NAMALWA (cell line): Measurements from ENCODE around the gene CLEC16A.
A peak's percentile ranks its signal among the peaks of the same experiment; 100 is the strongest.

Source experiments
- DNase-seq: peaks from one replicate; pipeline ENCODE4 v3.0.0-alpha.2; 2015; ENCODE audit warnings: low spot score

CLEC16A gene

GRCh38 chr16:11178424-11178823 lies 234.1 kb downstream of the CLEC16A start:
- DNase-seq = no peak

GRCh38 chr16:11179574-11179973 lies 235.2 kb downstream of the CLEC16A start:
- DNase-seq = peak; percentile 38

GRCh38 chr16:11180489-11180888 lies 236.1 kb downstream of the CLEC16A start:
- DNase-seq = no peak

GRCh38 chr16:11181242-11181898 lies 237.0 kb downstream of the CLEC16A start:
- no peak for DNase-seq

- DNase-seq = no peak
Measured at GRCh38 chr16:11181899-11182279, 237.5 kb downstream of the CLEC16A start.

GRCh38 chr16:11182411-11182810 lies 238.0 kb downstream of the CLEC16A start:
- no peak for DNase-seq

- DNase-seq = peak; percentile 35
Measured at GRCh38 chr16:11183035-11183812, 238.9 kb downstream of the CLEC16A start.

- no peak for DNase-seq
Measured at GRCh38 chr16:11183951-11184350, 239.6 kb downstream of the CLEC16A start.

GRCh38 chr16:11187522-11188023 lies 243.2 kb downstream of the CLEC16A start:
- no peak for DNase-seq

- DNase-seq = no peak
Measured at GRCh38 chr16:11188801-11189740, 244.7 kb downstream of the CLEC16A start.

- DNase-seq = no peak
Measured at GRCh38 chr16:11190588-11191560, 246.5 kb downstream of the CLEC16A start.

- DNase-seq = no peak
Measured at GRCh38 chr16:11191665-11192064, 247.3 kb downstream of the CLEC16A start.

GRCh38 chr16:11193494-11193893 lies 249.1 kb downstream of the CLEC16A start:
- DNase-seq = no peak

GRCh38 chr16:11194913-11195312 lies 250.5 kb downstream of the CLEC16A start:
- no peak for DNase-seq

GRCh38 chr16:11196286-11196828 lies 252.0 kb downstream of the CLEC16A start:
- DNase-seq = no peak

- no peak for DNase-seq
Measured at GRCh38 chr16:11198375-11198774, 254.0 kb downstream of the CLEC16A start.

- no peak for DNase-seq
Measured at GRCh38 chr16:11198828-11199227, 254.5 kb downstream of the CLEC16A start.

GRCh38 chr16:11200592-11200991 lies 256.2 kb downstream of the CLEC16A start:
- DNase-seq = no peak

- no peak for DNase-seq
Measured at GRCh38 chr16:11201498-11202259, 257.3 kb downstream of the CLEC16A start.
